Transverse colon (tissue), 4 donors: ENCODE results near the gene AP3M1.

Source experiments
- CTCF ChIP-seq, 5 experiments: fragments of 200-600 bp in 3 of 5; fragments of 450-650 bp in 2 of 5; sonication (generic) in 3 of 5; IDR thresholded peaks; 1 replicate in 2 of 5; 2 replicates in 3 of 5; pipeline ENCODE4 v1.5.1; 2016 to 2017; ENCODE audit warnings: antibody characterized with exemption in 5 of 5, inconsistent platforms in 3 of 5, mild to moderate bottlenecking in 2 of 5, moderate library complexity in 1 of 5
- EP300 ChIP-seq: sonication (generic); formaldehyde crosslinking; IDR thresholded peaks from one replicate; pipeline ENCODE4 v1.6.1; 2017; ENCODE audit warnings: antibody characterized with exemption, low read depth
- POLR2A ChIP-seq: fragments of 450-650 bp; IDR thresholded peaks from one replicate; pipeline ENCODE4 v1.6.1; 2016; ENCODE audit warnings: antibody characterized with exemption, mild to moderate bottlenecking, moderate library complexity
- POLR2AphosphoS5 ChIP-seq, 3 donors: sonication (generic); formaldehyde crosslinking; IDR thresholded peaks; one replicate each; pipeline ENCODE4 v1.6.1; 2016; ENCODE audit warnings: antibody characterized with exemption in 3 of 3

- TF ChIP-seq POLR2A, result no peak
- TF ChIP-seq CTCF (IDR thresholded peaks at IDR 0.05), result no peak
- no peak for TF ChIP-seq POLR2AphosphoS5 (IDR thresholded peaks at IDR 0.05)
- TF ChIP-seq EP300, result no peak
Observed at GRCh38 chr10:74078037-74078436, 72.6 kb downstream of the AP3M1 start.
